ENCODE results near the gene CSF2RB.

The CSF2RB gene

DNA sequence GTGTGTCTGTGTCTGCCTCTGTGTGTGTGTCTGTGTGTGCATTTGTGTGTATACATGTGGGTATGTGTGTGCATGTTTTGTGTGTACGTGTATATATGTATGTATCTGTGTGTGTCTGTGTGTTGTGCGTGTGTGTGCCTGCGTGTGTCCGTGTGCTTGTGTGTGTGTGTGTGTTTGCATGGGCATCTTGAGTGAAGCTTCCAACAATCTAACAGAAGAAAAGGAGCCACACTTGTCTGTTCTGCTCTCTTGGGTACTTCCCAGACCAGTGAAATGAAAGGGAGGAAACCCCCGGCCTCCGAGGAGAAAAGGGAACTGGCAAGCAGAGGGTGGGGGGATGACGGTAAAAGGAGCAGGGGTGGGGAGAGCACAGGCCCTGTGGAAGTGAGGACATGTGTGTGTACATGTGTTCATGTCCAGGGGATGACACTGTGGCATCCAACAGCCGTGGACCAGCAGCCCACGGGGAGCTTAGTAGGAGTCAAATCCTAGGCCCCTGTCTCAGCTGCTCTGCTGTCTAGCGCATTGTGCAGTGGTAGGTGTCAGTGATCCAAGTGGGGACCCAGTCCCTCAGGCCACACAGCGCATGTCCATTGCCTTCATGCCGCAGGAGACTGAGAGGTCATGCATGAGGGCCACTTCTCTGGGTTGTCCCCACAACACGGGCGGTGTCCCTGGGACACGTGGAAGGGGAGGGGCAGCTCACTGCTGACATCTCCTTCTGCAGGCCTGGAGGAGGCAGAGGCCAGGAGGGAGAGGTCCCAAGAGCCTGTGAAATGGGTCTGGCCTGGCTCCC, 8.1 kb downstream of the CSF2RB start:
- no peak for DNase-seq (ENCODE audit: low spot score)

DNA sequence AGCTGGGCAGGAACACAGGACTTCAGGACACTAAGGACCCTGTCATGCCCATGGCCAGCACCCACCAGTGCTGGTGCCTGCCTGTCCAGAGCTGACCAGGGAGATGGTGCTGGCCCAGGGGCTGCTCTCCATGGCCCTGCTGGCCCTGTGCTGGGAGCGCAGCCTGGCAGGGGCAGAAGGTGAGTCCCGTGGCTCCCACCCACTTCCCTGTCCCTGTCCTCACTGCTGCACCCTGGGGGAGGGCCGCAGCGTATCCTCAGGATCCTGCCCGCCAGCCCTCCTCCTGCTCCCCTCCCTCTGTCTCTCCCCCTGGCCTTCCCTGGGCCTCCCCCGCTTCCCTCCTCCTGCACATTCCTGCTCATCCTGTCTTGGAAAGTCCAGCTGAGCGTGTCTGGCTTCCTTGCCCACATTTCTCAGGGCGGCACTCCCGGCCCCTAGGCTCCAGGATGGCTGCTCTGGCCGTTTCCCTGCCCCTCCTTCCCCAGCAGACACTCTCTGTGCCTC, 8.7 kb downstream of the CSF2RB start:
- DNase-seq (ENCODE audit: low spot score) = no peak

DNA sequence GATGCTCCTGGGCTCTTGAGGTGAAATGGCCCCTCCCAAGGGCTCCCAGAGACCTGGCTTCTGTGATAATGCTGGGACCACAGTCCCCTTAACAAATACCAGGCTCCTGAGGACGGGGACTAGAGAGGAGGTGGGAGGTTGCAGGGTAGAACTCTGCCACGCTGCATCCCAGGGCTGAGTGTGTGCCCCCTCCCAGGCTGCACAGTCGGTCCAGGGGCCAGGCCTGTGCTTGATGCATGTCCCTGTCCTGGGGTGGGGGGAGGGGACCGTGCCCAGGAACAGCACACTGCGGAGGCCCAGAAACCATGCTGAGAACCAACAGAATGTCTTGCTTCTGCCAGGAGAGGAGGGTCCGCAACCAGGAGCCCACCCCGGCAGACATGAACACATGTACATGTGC, 9.3 kb downstream of the CSF2RB start:
- DNase-seq (ENCODE audit: low spot score) = no peak

DNA sequence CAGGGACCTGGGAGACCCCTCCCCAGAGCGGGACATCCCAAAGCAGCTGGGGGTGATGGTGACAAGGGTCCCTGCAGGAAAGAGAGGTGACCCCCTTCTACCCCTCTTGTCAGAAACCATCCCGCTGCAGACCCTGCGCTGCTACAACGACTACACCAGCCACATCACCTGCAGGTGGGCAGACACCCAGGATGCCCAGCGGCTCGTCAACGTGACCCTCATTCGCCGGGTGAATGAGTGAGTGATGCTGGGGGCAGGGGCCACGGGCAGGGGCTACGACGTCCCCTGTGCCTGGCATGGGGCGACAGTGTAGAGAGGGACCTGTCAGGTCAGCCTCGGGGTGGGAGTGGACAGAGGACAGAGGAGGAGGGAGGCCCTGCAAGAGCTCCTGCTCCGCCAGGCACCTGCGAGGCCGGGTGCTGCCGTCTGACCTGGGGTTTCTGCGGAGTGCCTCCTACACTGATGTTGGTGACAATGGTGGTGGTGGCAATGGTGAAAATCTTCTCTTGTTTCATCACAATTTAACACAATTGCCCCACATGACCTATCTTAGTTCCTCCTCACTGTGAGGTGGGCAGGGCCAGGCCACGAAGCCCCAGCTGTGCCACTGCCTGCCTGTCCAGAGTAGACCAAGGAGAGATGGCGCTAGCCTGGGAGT, 9.8 kb downstream of the CSF2RB start:
- no peak for DNase-seq (ENCODE audit: low spot score)

DNA sequence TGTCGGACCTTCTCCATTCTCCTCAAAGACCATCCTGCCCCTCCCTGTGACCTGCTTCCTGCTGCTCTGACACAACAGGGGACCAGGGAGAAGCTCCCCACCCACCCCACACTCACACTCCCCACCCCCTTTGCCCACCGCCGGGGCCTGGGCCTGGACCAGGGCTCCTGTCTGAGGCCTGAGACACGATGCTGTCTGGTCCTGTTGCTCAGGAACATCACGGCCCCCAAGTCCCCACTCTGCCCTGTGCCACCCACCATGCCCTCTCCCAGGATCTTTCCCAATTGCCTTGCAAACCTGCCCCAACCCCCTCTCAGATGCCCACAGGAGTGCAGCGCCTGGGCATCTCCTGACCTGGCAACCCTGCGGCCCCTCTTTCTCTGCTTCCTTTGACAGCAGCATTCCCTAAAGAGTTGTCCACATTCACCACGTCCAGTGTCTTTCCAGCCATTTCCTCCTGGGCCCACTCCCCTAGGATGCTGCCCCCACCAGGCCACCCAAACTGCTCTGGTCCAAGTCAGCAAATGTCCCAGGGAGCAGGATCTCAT, 10.8 kb downstream of the CSF2RB start:
- no peak for DNase-seq (ENCODE audit: low spot score)

DNA sequence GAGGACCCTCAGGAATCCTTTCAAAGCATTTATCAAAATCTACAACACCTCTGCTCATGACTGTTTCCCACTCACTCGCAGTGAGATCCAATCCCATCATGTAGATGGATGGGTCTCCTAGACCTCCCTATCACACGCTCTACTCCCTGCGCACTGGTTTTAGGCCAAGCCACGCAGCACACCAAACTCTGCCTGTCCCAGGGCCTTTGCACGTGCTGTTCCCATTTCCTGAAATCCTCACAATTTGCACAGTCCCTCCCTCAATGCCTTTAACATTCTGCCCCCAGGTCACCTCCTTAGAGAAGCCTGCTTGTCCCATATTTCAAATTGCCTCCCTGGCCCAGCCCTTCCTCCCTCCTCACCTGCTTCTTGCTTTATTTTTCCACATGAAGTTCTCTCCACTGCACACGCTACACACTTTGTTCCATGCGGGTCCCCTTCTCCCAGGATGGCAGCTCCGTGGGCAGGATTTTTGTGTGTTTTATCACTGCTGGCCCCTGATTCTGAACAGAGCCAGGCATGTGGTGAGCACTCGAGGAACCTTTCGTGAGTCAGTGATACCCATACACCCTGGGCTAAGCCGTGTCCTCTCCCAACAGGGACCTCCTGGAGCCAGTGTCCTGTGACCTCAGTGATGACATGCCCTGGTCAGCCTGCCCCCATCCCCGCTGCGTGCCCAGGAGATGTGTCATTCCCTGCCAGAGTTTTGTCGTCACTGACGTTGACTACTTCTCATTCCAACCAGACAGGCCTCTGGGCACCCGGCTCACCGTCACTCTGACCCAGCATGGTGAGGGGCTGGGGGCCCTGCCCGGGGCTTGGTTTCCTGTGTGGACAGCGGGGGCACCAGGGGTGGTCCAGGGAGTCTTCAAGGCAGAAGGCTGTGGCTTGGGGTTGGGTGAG, 12.2 kb downstream of the CSF2RB start:
- no peak for DNase-seq (ENCODE audit: low spot score)

DNA sequence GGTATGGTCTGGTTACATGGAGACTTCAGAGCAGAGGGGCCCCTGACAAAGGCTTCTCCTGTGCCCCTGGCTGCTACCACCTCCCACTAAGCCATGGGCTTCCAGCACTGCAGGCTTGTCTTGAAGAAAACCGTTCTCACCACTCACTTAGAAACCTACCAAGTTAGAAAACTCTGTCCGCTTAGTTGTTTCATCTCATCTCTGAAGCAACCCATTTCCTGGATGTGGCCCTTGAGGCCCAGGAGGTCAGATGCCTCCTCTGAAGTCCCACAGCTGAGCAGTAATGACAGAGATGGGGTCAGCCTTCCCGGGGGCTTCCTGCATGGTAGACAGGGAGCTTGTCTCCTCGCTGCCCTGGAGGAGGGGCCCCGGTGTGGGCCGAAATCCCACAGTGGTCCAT, 12.9 kb downstream of the CSF2RB start:
- no peak for DNase-seq (ENCODE audit: low spot score)

DNA sequence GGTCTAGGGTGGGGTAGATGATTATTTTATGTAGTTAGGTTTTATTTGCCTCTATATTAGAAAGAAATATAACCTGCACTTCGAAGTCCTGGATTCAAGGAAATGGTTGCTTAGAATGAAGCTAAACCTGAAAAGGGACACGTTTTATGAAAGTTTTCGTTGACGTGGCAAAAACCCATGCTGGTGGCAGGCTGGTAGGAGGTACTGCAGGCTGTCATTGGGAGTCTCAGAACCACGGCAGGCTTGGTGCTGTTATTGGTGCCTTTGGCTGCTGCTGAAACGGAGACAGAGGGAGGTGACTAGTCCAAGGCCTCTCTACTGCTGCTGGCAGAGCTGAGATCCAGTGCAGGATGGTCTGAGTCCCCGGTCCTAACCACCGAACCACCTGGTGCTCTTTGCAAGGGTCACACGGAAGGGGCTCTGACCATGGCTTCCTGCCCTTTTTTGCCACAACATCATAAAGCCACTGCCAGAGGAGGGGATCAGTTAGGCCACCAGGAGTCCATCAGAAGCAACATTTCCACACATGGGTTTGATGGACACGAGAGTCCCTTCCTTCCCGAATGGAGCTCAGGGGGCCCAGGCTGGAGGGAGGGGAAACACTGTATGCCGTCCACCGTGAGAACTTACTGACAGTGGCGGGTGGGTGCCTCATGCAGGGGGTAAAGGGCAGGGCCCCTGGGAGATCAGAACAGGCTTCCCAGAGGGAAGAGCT, 13.4 kb downstream of the CSF2RB start:
- DNase-seq (ENCODE audit: low spot score) = no peak

DNA sequence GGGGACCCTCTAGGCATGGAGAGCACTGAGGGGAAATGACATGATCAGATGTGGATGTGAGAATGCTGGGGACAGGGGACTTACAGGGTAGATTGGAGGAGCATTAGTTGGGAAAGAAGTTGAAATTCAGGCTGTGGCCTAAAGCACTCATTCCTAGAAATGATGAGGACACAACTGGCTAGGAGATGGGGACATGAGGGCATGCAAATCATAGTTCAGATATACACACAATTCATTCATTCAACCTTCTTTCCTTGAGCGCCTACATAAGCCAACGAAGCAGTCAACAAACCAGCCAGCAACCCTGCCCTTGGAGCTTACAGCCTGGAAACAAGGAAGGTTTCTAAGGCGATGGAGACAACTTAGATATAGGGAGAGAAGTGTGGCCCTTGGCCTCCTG, 14.2 kb downstream of the CSF2RB start:
- no peak for DNase-seq (ENCODE audit: low spot score)

DNA sequence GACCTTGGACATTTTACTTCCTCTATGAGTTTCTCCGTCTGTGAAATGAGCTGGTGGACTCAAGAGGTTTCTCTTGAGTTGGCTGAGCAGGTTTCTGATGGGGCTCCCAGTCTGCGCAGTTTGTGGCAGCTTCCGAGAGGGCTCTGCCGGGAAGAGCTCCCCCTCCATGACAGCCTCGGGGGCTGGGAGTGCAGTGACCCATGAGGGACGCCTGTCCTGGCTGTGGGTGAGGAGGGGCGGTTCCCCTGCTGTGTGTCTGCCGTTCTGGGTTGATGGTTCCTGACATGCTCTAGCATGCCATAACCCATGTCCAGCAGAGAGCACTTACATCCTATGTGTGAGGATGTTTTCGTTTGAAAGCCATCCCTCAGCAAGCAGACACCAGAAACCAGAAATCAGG, 14.8 kb downstream of the CSF2RB start:
- no peak for DNase-seq (ENCODE audit: low spot score)

DNA sequence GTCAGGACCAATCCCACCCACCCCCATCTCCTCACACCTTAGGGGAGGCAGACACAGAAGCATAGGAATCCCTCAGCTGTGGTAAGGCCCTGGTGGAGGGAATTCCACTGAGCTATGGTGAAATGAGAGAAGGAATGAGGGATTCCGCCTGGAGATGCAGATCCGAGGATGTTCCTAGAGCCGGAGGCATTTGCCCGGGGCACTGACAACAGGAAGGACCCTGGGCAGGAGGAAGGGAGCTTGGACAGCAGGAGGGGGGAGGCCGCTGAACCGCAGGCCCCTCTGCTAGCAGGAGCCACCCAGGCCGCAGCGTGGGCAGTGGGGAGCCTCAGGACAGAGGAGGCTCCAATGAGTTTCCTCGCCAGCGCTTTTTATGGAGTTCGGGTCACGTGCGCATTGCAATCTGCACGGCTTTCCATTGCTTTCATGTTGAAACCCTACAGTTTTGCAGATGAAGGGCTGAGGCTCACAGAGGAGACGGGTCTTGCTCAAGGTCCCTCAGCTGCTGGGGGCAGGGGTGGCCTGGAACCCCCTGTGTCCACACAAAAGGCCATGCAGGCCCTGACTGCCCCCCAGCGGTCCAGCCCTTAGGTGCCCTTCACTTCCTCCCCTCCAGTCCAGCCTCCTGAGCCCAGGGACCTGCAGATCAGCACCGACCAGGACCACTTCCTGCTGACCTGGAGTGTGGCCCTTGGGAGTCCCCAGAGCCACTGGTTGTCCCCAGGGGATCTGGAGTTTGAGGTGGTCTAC, 15.5 kb downstream of the CSF2RB start:
- no peak for DNase-seq (ENCODE audit: low spot score)

DNA sequence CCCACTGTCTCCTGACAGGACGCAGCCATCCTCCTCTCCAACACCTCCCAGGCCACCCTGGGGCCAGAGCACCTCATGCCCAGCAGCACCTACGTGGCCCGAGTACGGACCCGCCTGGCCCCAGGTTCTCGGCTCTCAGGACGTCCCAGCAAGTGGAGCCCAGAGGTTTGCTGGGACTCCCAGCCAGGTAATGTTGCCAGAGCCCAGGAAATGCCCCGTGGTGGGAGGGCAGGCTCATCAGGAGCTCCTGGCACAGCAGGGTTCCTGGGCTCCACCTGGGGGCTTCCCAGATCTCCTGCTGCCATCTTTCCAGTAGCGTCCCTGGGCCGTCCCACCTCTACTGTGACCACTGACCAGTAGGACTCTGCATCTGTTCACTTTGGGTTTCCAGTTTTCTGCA, 16.2 kb downstream of the CSF2RB start:
- DNase-seq (ENCODE audit: low spot score) = no peak

DNA sequence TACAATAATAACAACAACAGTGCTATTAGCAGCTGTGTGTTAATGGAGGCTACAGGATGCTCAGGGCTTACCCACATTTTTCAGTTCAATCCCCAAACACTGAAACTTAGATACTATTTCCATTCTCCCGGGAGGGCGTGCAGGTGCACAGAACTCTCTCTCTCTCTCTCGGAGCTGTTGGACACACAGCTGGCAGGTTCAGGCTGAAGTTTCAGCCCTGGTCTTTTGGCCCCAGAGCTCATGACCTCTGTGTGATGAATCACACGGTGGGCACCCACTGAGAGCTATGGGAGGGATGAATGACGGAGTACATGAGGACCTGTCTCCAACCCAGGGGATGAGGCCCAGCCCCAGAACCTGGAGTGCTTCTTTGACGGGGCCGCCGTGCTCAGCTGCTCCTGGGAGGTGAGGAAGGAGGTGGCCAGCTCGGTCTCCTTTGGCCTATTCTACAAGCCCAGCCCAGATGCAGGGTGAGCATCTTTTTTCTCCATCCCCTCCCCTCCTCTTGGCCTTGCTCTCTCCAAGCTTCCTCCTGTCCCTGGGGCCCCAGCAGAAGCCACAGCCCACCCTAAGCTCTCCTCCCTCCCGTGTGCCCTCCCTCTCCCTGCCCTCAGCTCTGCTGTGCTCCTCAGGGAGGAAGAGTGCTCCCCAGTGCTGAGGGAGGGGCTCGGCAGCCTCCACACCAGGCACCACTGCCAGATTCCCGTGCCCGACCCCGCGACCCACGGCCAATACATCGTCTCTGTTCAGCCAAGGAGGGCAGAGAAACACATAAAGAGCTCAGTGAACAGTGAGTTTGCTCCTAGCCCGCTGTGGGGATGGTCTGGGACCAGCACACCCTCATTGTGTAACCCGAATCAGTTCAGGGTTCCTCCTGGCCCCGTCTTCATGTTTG, 16.9 kb downstream of the CSF2RB start:
- DNase-seq (ENCODE audit: low spot score) = no peak

DNA sequence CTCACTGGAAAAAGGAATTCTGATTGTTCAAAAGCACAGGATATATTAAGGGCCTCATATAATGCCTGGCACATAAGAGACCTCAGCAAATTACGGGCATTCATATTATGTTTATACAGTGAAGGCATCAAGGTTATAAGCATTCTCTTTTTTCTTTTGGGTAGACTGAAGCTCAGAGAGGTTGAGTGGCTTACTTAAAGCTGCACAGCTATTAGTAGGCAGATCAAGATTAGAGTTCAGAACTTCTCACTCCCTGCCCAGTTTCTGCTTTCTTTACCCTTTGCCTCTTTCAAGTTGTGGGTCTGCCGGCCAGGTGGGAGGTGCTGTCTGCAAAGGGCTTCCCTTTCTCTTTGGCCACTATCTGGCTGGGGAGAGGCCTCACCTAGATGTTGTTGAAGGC, 18.0 kb downstream of the CSF2RB start:
- DNase-seq (ENCODE audit: low spot score) = no peak

DNA sequence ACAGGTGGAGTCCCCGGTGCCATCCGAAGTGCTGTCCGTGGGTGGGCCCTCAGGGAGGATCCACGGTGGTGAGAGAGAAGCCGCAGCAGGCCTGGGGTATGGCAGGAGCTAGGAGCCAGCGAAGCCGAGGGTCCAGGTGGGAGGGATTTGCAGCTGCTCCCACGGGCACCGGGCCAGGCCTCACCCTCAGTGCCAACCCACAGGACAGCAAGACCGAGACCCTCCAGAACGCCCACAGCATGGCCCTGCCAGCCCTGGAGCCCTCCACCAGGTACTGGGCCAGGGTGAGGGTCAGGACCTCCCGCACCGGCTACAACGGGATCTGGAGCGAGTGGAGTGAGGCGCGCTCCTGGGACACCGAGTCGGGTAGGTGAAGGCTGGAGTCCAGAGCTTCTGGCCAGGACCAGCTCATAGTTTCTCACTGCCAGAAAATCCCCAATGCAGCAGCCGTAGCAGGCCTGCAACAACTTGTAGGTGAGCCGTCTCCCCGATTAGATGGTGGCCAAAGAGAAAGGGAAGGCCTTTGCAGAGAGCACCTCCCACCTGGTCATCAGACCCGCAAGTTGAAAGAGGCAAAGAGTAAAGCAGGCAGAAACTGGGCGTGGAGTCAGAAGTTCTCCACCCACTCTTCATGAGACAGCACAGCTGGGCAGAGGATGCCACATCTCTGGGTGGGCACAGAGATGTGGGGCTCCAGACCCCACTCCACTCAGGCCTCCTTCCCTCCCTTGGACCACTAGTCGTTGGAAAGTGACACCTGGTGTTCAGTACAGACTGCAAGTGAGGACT, 20.4 kb downstream of the CSF2RB start:
- no peak for DNase-seq (ENCODE audit: low spot score)

DNA sequence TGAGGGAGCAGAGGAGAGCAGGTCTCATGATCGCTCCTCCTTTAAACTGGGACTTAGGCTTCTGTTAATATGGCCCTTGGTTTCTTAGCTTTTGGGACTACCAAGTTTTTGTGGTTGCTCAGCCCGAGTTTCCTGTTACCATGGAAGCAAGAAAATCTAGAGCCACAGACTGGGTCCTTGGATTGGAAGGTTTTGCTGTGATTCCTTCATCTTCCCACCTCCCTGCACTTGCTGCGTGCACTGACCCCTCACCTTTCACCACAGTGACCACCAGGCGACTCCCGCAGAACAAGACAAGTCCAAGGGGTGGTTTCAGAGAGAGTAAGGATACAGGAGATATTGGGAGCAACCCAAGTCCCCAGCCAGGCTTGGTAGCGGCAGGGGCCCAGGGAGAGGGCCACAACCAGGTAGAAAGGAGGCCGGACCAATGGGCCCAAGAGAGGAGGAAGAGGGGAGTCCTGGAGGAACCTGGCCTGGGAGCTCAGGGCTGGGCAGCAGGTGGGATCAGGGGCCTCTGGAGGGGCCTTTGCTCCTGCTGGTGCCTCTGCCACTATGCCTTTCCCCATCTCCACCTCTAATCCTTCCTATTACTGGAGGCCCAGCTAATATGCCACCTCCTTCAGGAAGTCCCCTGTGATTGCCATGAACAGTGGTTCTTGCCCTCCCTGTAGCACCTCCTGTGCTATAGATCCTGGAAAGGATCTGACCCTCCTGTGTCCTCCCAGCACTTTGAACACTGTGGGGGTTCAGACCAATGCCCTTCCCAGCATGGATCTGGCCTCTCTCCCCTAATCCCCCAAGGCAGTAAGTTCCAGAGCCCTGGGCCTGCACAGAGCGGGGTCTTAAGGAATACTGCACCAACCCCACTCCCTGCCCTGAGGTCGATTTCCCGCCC, 21.2 kb downstream of the CSF2RB start:
- no peak for DNase-seq (ENCODE audit: low spot score)

DNA sequence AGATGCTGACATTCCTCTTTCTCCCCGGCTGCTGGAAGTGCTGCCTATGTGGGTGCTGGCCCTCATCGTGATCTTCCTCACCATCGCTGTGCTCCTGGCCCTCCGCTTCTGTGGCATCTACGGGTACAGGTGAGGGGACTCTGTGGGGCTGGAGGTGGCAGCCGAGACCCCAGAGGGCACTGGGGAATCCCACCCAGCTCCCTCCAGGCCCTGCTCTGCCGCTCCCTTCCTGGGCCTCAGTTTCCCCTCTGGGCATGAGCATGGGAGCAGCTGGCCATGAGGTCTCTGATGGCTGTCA, 21.8 kb downstream of the CSF2RB start:
- DNase-seq (ENCODE audit: low spot score) = no peak

DNA sequence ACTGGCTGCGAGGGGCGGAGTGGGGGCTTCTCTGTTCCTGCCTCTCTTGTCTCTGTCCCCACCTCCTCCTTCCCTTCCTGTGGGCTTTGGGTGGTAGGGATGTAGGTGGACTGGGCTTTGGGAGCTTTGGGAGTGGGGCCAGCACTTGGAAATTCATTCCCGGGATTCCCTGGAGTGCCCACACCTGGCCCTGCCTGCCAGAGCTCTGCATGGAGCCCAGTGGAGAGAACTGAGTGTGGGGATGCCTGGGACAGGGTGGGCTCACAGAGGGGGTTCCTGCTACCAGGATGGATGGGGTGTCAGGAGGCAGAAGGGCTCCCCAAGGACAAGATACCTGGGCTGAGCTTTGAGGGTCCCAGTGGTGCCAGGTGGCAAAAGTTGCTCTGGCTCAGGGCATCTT, 22.3 kb downstream of the CSF2RB start:
- DNase-seq (ENCODE audit: low spot score) = no peak

Measured in hematopoietic multipotent progenitor cell treated with erythropoietin and hydrocortisone succinate and interleukin-3 and kit ligand, for 17 days (in vitro differentiated cells).